Measurements from ENCODE around the gene RARB. TPM values are rescaled to one million over a fixed set of nuclear protein-coding genes. Genes with fewer than 3 reads are reported as not detected.

RARB gene
- polyA plus RNA-seq, 1 donor (not counting 4 experiments of a cell fraction or from before 2014, with no cell fraction given), result 0.03 TPM

DNA sequence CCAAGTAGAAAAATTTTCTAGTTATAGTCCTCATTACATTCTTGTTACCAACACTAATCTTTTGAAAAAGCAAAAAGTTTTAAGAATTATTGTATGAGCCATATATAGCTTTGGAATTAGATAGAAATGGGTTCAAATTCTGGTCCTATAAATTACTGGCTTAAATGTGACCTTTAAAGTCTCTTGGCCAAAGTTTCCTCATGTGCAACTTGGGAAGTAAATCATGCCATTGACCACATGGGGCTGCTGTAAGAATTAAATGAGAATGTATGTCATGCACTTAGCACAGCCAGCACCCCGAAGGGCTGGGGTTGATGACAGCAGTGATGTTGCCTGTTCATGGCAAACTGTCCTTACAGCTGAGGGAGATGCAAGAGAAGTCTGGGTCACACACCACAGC is 128.4 kb downstream of the RARB start:
- no peaks in the 10 kb centered on the region for H3K79me2 ChIP-seq (ENCODE audit: control insufficient read depth, insufficient read depth, low read length)

DNA sequence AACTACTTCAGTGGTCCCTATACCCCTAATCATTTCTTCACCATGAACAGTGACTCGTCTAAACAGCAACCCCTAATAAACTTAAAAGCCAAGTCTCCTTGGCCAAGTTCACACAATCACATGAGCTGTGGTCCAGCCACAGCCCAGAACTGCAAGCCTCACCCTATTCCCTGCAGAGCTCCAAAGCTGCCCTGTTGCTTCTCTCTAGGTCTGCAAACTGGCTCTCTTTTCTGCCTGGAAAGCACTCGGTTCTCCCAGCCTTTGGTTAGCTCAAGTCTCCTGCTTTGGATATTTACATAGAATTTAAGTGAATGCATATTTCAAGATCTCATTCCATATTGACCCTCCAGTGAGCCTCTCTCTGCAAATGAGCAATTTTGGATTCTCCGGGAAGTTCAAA is 129.6 kb downstream of the RARB start:
- no peak for FAIRE-seq
- no peaks in the 10 kb centered on the region for H3K79me2 ChIP-seq (ENCODE audit: control insufficient read depth, insufficient read depth, low read length)
- no peaks in the 10 kb centered on the region for H3K9me3 ChIP-seq (ENCODE audit: control insufficient read depth, low read depth, low read length)
- no peaks in the 10 kb centered on the region for H3K27me3 ChIP-seq (ENCODE audit: control insufficient read depth, extremely low read depth, insufficient read depth, low read length)
- no peaks in the 10 kb centered on the region for H3K4me1 ChIP-seq (ENCODE audit: control insufficient read depth, extremely low read depth, insufficient read depth, low read length)
- no peak overlapping the region for H3K4me2 ChIP-seq (ENCODE audit: control insufficient read depth, extremely low read depth, insufficient read depth, low read depth, low read length)
- H3K4me3 ChIP-seq (ENCODE audit: control insufficient read depth in 2 of 3, extremely low read depth in 1 of 3, insufficient read depth in 2 of 3, low read depth in 1 of 3, low read length in 3 of 3), result no peak overlapping the region
- TF ChIP-seq, protein P1, sequence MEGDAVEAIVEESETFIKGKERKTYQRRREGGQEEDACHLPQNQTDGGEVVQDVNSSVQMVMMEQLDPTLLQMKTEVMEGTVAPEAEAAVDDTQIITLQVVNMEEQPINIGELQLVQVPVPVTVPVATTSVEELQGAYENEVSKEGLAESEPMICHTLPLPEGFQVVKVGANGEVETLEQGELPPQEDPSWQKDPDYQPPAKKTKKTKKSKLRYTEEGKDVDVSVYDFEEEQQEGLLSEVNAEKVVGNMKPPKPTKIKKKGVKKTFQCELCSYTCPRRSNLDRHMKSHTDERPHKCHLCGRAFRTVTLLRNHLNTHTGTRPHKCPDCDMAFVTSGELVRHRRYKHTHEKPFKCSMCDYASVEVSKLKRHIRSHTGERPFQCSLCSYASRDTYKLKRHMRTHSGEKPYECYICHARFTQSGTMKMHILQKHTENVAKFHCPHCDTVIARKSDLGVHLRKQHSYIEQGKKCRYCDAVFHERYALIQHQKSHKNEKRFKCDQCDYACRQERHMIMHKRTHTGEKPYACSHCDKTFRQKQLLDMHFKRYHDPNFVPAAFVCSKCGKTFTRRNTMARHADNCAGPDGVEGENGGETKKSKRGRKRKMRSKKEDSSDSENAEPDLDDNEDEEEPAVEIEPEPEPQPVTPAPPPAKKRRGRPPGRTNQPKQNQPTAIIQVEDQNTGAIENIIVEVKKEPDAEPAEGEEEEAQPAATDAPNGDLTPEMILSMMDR (optimal IDR thresholded peaks at IDR 0.05 in 1 of 3, IDR thresholded peaks at IDR 0.05 in 1 of 3, conservative IDR thresholded peaks at IDR 0.05 in 1 of 3; ENCODE audit: extremely low read depth in 1 of 3, insufficient read depth in 2 of 3, low read length in 3 of 3), result no peak
- TF ChIP-seq EZH2 (IDR thresholded peaks at IDR 0.05; ENCODE audit: low read length), result no peak
- no peak overlapping the region for H3K9ac ChIP-seq (ENCODE audit: control insufficient read depth, extremely low read depth, insufficient read depth, low read length)
- dilution Hi-C loops (cut with MboI; ENCODE audit: extremely low pct_ligation_motif_present, low sequenced_read_pairs), result no loop called here
- H3K36me3 ChIP-seq (ENCODE audit: control insufficient read depth in 2 of 2, extremely low read depth in 1 of 2, insufficient read depth in 2 of 2, low read length in 2 of 2), result no peaks in the 10 kb centered on the region
- no peaks in the 10 kb centered on the region for H3K9me1 ChIP-seq (ENCODE audit: control insufficient read depth, extremely low read depth, insufficient read depth, low read length)
- H4K20me1 ChIP-seq (ENCODE audit: control insufficient read depth, extremely low read depth, insufficient read depth, low read length), result no peaks in the 10 kb centered on the region
- no peak for DNase-seq (ENCODE audit: low read depth, low spot score)
- no peak overlapping the region for H2AFZ ChIP-seq (ENCODE audit: control insufficient read depth, low read length)
- no peak overlapping the region for H3K27ac ChIP-seq (ENCODE audit: control insufficient read depth, insufficient read depth, low read length)

More for the DNA sequence above, 128.4 kb downstream of the RARB start:
- dilution Hi-C loops (cut with MboI; ENCODE audit: extremely low pct_ligation_motif_present, low sequenced_read_pairs), result no loop called here
- Histone ChIP-seq H3K4me1 (ENCODE audit: control insufficient read depth, extremely low read depth, insufficient read depth, low read length) (no peaks in the 10 kb centered on the region), H3K9ac (ENCODE audit: control insufficient read depth, extremely low read depth, insufficient read depth, low read length) (no peak overlapping the region), H3K36me3 (ENCODE audit: control insufficient read depth in 2 of 2, extremely low read depth in 1 of 2, insufficient read depth in 2 of 2, low read length in 2 of 2) (no peaks in the 10 kb centered on the region), H2AFZ (ENCODE audit: control insufficient read depth, low read length) (no peak overlapping the region), H3K27me3 (ENCODE audit: control insufficient read depth, extremely low read depth, insufficient read depth, low read length) (no peaks in the 10 kb centered on the region), H3K4me2 (ENCODE audit: control insufficient read depth, extremely low read depth, insufficient read depth, low read depth, low read length) (no peak overlapping the region), H4K20me1 (ENCODE audit: control insufficient read depth, extremely low read depth, insufficient read depth, low read length) (no peaks in the 10 kb centered on the region), H3K4me3 (ENCODE audit: control insufficient read depth in 2 of 3, extremely low read depth in 1 of 3, insufficient read depth in 2 of 3, low read depth in 1 of 3, low read length in 3 of 3) (no peak overlapping the region), H3K9me3 (ENCODE audit: control insufficient read depth, low read depth, low read length) (no peaks in the 10 kb centered on the region), H3K27ac (ENCODE audit: control insufficient read depth, insufficient read depth, low read length) (no peak overlapping the region), H3K9me1 (ENCODE audit: control insufficient read depth, extremely low read depth, insufficient read depth, low read length) (no peaks in the 10 kb centered on the region)
- FAIRE-seq (no peak), DNase-seq (ENCODE audit: low read depth, low spot score) (no peak)
- TF ChIP-seq, protein P1 (optimal IDR thresholded peaks at IDR 0.05 in 1 of 3, IDR thresholded peaks at IDR 0.05 in 1 of 3, conservative IDR thresholded peaks at IDR 0.05 in 1 of 3; ENCODE audit: extremely low read depth in 1 of 3, insufficient read depth in 2 of 3, low read length in 3 of 3), result no peak
- TF ChIP-seq EZH2 (IDR thresholded peaks at IDR 0.05; ENCODE audit: low read length), result no peak
